ENCODE measurements around the gene NCOR1.

DNA sequence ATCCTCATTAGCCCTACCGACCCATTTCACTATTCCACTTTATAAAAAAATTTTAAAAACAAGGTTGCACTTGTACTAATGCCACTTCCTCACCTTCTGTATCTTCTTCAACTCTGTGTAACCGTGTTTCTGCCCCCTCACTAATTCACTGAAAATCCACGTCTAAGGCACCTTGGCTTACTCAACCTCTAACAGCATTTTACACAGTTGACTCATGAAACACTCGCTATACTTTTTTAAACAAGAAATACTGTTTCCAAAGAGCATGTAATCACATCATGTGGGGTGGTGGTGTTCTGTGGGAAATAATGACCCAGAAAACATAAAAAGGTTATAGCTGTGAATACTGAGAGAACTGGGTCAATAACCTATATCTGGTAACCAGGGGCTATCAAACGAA is 79.9 kb downstream of the NCOR1 start:
- TF ChIP-seq GABPA (IDR thresholded peaks at IDR 0.05; ENCODE audit: low read depth, low read length) (no peak), GABPA (CRISPR knock-in tag; IDR thresholded peaks at IDR 0.05; ENCODE audit: low read depth) (no peak), CEBPB (IDR thresholded peaks at IDR 0.05; ENCODE audit: borderline replicate concordance, low read depth, low read length) (no peak), POLR2AphosphoS5 (IDR thresholded peaks at IDR 0.05; ENCODE audit: low read depth, low read length) (no peak), ONECUT2 (CRISPR knock-in tag; IDR thresholded peaks at IDR 0.05) (no peak), TP53 (CRISPR knock-in tag; conservative IDR thresholded peaks at IDR 0.05) (no peak), ZBTB26 (CRISPR knock-in tag; IDR thresholded peaks at IDR 0.05; ENCODE audit: borderline replicate concordance) (no peak), MYC (CRISPR knock-in tag; IDR thresholded peaks at IDR 0.05; ENCODE audit: borderline replicate concordance) (no peak), ZNF292 (CRISPR knock-in tag; IDR thresholded peaks at IDR 0.05; ENCODE audit: borderline replicate concordance, low read depth) (no peak), POLR2A (IDR thresholded peaks at IDR 0.05; ENCODE audit: insufficient read depth in 1 of 2, low read depth in 2 of 2, low read length in 2 of 2) (no peak), ESRRA (CRISPR knock-in tag; IDR thresholded peaks at IDR 0.05; ENCODE audit: low read depth) (no peak), YY1 (IDR thresholded peaks at IDR 0.05; ENCODE audit: insufficient read depth, insufficient replicate concordance, low read depth, low read length) (no peak), TCF7L2 (IDR thresholded peaks at IDR 0.05; ENCODE audit: low read depth, low read length) (no peak)
- TF ChIP-seq, protein P1, sequence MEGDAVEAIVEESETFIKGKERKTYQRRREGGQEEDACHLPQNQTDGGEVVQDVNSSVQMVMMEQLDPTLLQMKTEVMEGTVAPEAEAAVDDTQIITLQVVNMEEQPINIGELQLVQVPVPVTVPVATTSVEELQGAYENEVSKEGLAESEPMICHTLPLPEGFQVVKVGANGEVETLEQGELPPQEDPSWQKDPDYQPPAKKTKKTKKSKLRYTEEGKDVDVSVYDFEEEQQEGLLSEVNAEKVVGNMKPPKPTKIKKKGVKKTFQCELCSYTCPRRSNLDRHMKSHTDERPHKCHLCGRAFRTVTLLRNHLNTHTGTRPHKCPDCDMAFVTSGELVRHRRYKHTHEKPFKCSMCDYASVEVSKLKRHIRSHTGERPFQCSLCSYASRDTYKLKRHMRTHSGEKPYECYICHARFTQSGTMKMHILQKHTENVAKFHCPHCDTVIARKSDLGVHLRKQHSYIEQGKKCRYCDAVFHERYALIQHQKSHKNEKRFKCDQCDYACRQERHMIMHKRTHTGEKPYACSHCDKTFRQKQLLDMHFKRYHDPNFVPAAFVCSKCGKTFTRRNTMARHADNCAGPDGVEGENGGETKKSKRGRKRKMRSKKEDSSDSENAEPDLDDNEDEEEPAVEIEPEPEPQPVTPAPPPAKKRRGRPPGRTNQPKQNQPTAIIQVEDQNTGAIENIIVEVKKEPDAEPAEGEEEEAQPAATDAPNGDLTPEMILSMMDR (CRISPR knock-in tag; IDR thresholded peaks at IDR 0.05): no peak
